HG03521 (cell line): ENCODE data around the gene SHC2.

ENCODE experiments used
- ATAC-seq: cut with Tn5 transposase; IDR thresholded peaks from one replicate; pipeline ENCODE4 v1.9.1; 2021; ENCODE audit warnings: mild to moderate bottlenecking, moderate library complexity; ENCODE audit not compliant: unreplicated experiment

The SHC2 gene

GRCh38 chr19:376111-376470, 84.7 kb downstream of the SHC2 start:
- ATAC-seq = no peak

GRCh38 chr19:375395-376110, 85.3 kb downstream of the SHC2 start:
- ATAC-seq = no peak

- ATAC-seq = no peak
Observed at GRCh38 chr19:374886-375235, 86.0 kb downstream of the SHC2 start.

- ATAC-seq = no peak
Observed at GRCh38 chr19:374183-374885, 86.5 kb downstream of the SHC2 start.

- ATAC-seq = no peak
Observed at GRCh38 chr19:373391-374182, 87.2 kb downstream of the SHC2 start.

- no peak for ATAC-seq
Observed at GRCh38 chr19:372306-372890, 88.4 kb downstream of the SHC2 start.

- ATAC-seq = no peak
Observed at GRCh38 chr19:371501-372168, 89.2 kb downstream of the SHC2 start.

GRCh38 chr19:370641-371330, 90.0 kb downstream of the SHC2 start:
- no peak for ATAC-seq

- no peak for ATAC-seq
Observed at GRCh38 chr19:369876-370275, 91.0 kb downstream of the SHC2 start.

GRCh38 chr19:369256-369655, 91.6 kb downstream of the SHC2 start:
- ATAC-seq = no peak

GRCh38 chr19:368630-369024, 92.2 kb downstream of the SHC2 start:
- no peak for ATAC-seq

- no peak for ATAC-seq
Observed at GRCh38 chr19:367963-368629, 92.7 kb downstream of the SHC2 start.

- ATAC-seq = no peak
Observed at GRCh38 chr19:367561-367960, 93.3 kb downstream of the SHC2 start.

- no peak for ATAC-seq
Observed at GRCh38 chr19:366951-367350, 93.9 kb downstream of the SHC2 start.
